Kidney epithelial cell (primary cell): ENCODE results near the gene ANP32A. TPM values are rescaled to one million over a fixed set of nuclear protein-coding genes. Genes with fewer than 3 reads are reported as not detected.

Experiments used
- DNase-seq: peaks from one replicate; pipeline ENCODE4 v3.0.0-alpha.2; 2010; ENCODE audit warnings: low read depth
- H3K27me3 ChIP-seq: 2 replicates; pipeline ENCODE4 v1.6.0; 2011; ENCODE audit warnings: low read length; ENCODE audit not compliant: control insufficient read depth, insufficient read depth
- H3K36me3 ChIP-seq: 2 replicates; pipeline ENCODE4 v1.5.1; 2011; ENCODE audit warnings: low read length; ENCODE audit not compliant: control insufficient read depth, insufficient read depth
- H3K4me3 ChIP-seq: 2 replicates; pipeline ENCODE4 v1.5.1; 2011; ENCODE audit warnings: low read depth, mild to moderate bottlenecking, control low read depth, low read length
- CTCF ChIP-seq: IDR thresholded peaks from 2 replicates; pipeline ENCODE4 v1.5.1; 2011; ENCODE audit warnings: mild to moderate bottlenecking, moderate library complexity, low read length, control low read depth, inconsistent platforms; ENCODE audit not compliant: insufficient read depth, poor library complexity, severe bottlenecking
- total RNA-seq: library from RNA; depleted of rRNA; stranded (reverse); fragments of >200 nt; gene quantifications from 2 replicates; pipeline ENCODE4 v1.2.3, GENCODE V29; 2015

The ANP32A gene
- total RNA-seq, 1 donor from 2014 or later: 46.8 TPM

GRCh38 chr15:68798346-68799094 is 22.2 kb downstream of the ANP32A start:
- DNase-seq: no peak
- no peak overlapping the region for H3K4me3 ChIP-seq
- H3K27me3 ChIP-seq: no peaks in the 10 kb centered on the region
- no peak for TF ChIP-seq CTCF
- no peaks in the 10 kb centered on the region for H3K36me3 ChIP-seq

GRCh38 chr15:68797599-68798345 is 22.9 kb downstream of the ANP32A start:
- Histone ChIP-seq H3K27me3 (no peaks in the 10 kb centered on the region), H3K36me3 (no peaks in the 10 kb centered on the region), H3K4me3 (no peak overlapping the region)
- TF ChIP-seq CTCF: no peak
- no peak for DNase-seq

GRCh38 chr15:68797191-68797590 is 23.5 kb downstream of the ANP32A start:
- no peak for TF ChIP-seq CTCF
- no peak for DNase-seq

GRCh38 chr15:68796576-68796975 is 24.1 kb downstream of the ANP32A start:
- Histone ChIP-seq H3K36me3 (no peaks in the 10 kb centered on the region), H3K27me3 (no peaks in the 10 kb centered on the region), H3K4me3 (no peak overlapping the region)
- no peak for TF ChIP-seq CTCF
- DNase-seq: no peak

More at GRCh38 chr15:68797191-68797590, 23.5 kb downstream of the ANP32A start:
- H3K36me3 ChIP-seq: no peaks in the 10 kb centered on the region
- no peaks in the 10 kb centered on the region for H3K27me3 ChIP-seq
- no peak overlapping the region for H3K4me3 ChIP-seq

GRCh38 chr15:68795298-68795848 is 25.3 kb downstream of the ANP32A start:
- Histone ChIP-seq H3K4me3 (no peak overlapping the region), H3K27me3 (no peaks in the 10 kb centered on the region), H3K36me3 (no peaks in the 10 kb centered on the region)
- TF ChIP-seq CTCF: no peak
- DNase-seq: peak; percentile 29
